GM18951 (cell line): ENCODE data around the gene KRTAP9-2.
"Not testable (repeated sequence)": the region's sequence is repeated elsewhere in the genome, so short reads cannot be mapped to it uniquely, and the experiment has no call there.

Source experiments
- POLR2A ChIP-seq: IDR thresholded peaks from 4 replicates; pipeline ENCODE4 v1.6.1; 2011; ENCODE audit warnings: mild to moderate bottlenecking; ENCODE audit not compliant: insufficient read length, insufficient read depth; ENCODE audit errors: extremely low read depth
- in situ Hi-C: fragments of 300-500 bp; cut with MboI; formaldehyde crosslinking; loops from one replicate; pipeline ENCODE4 v1.12.0; 2022; ENCODE audit warnings: low sequenced_read_pairs, mixed read lengths, inconsistent platforms; ENCODE audit not compliant: unreplicated experiment

Gene KRTAP9-2

GRCh38 chr17:41226598-41227095, at the start of gene KRTAP9-2:
Gene KRTAP9-2, plus strand, starts transcription at chr17:41226648. Its CDS starts 7 bp downstream, at chr17:41226655.
- in situ Hi-C loops = not testable (repeated sequence)

- in situ Hi-C loops = no loop called here
- no peak for TF ChIP-seq POLR2A
These were observed 49.6 kb upstream of the KRTAP9-2 start for GRCh38 chr17:41176744-41177387.

GRCh38 chr17:41177727-41178271, 48.6 kb upstream of the KRTAP9-2 start, which contains the start of gene KRTAP4-2:
Gene KRTAP4-2, minus strand, starts transcription at chr17:41178221. Its CDS starts 57 bp downstream, at chr17:41178164.
- no peak for TF ChIP-seq POLR2A
- in situ Hi-C loops = no loop called here

GRCh38 chr17:41178341-41178740, 48.1 kb upstream of the KRTAP9-2 start:
- no peak for TF ChIP-seq POLR2A
- in situ Hi-C loops = no loop called here

- in situ Hi-C loops = no loop called here
- no peak for TF ChIP-seq POLR2A
These were observed 47.4 kb upstream of the KRTAP9-2 start for GRCh38 chr17:41178843-41179616.

GRCh38 chr17:41184480-41184961, 41.9 kb upstream of the KRTAP9-2 start, which contains the start of gene KRTAP4-1:
Gene KRTAP4-1, minus strand, starts transcription at chr17:41184911. Its CDS starts 57 bp downstream, at chr17:41184854.
- no peak for TF ChIP-seq POLR2A
- in situ Hi-C loops = no loop called here

GRCh38 chr17:41185001-41185400, 41.4 kb upstream of the KRTAP9-2 start:
- no peak for TF ChIP-seq POLR2A
- in situ Hi-C loops = no loop called here

- in situ Hi-C loops = no loop called here
- no peak for TF ChIP-seq POLR2A
These were observed 39.6 kb upstream of the KRTAP9-2 start for GRCh38 chr17:41186872-41187271.

GRCh38 chr17:41189837-41190318, 36.6 kb upstream of the KRTAP9-2 start, which contains the start of gene KRTAP9-1:
Gene KRTAP9-1, plus strand, starts transcription at chr17:41189887. Its CDS starts 0 bp downstream, at chr17:41189887.
- in situ Hi-C loops = not testable (repeated sequence)

- TF ChIP-seq POLR2A = no peak
- in situ Hi-C loops = no loop called here
These were observed 36.1 kb upstream of the KRTAP9-2 start for GRCh38 chr17:41190328-41190727.

- TF ChIP-seq POLR2A = no peak
- in situ Hi-C loops = no loop called here
These were observed 30.4 kb upstream of the KRTAP9-2 start for GRCh38 chr17:41196068-41196467.

GRCh38 chr17:41199421-41200078, 26.9 kb upstream of the KRTAP9-2 start:
- in situ Hi-C loops = no loop called here
- no peak for TF ChIP-seq POLR2A

GRCh38 chr17:41211845-41212466, 14.5 kb upstream of the KRTAP9-2 start:
- in situ Hi-C loops = no loop called here
- no peak for TF ChIP-seq POLR2A
